Kidney glomerular epithelial cell (primary cell): ENCODE results near the gene PSMD5.

Experiments used
- DNase-seq: peaks from one replicate; lab custom pipeline; 2025; lab: John Stamatoyannopoulos, UW

The PSMD5 gene

GRCh38 chr9:120842685-120843485 is at the start of gene PSMD5:
Gene PSMD5, minus strand, starts transcription at chr9:120842922. Its CDS starts 13 bp downstream, at chr9:120842909.
- DNase-seq: peak; percentile 97

DNA sequence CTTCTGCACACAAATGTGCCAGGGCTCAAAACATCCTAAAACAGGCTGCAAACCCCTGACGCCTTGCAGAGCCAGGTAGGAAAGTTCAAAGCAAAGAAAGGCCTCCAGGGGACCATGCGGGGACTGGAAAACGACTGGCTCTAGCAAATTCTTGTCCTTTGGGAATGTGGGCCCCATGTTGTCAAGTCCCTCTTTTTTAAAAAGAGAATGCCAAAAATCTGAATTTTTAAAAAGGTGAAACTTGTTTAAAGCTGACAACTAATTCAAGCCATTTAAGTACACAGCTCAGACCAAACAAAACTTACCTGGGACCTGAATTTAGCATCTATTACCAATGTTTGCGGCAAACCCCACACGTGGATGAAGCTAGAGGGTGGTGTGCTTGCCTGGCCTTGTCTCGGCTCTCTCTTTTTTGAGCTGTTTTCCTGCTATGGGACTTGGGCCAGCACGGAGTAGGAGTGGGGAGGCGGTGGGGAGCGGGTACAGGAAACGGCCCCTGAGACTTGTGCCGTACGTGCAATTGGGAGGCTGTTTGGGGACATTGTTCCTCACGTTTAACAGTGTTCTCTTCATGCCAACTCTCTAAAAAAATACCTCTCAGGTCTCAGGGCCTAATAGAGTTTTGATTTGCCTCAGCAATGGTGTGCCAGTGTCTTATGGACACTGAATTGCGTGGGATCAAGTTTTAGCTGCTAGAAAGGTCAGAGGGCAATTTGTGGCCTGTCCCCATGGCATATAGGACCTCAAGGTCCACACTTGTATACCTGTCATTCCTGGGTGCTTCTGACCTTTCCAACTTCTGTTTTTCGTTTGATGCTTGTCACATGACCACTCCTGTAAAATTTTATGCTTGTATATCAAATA is 49.4 kb upstream of the PSMD5 start:
- no peak for DNase-seq

DNA sequence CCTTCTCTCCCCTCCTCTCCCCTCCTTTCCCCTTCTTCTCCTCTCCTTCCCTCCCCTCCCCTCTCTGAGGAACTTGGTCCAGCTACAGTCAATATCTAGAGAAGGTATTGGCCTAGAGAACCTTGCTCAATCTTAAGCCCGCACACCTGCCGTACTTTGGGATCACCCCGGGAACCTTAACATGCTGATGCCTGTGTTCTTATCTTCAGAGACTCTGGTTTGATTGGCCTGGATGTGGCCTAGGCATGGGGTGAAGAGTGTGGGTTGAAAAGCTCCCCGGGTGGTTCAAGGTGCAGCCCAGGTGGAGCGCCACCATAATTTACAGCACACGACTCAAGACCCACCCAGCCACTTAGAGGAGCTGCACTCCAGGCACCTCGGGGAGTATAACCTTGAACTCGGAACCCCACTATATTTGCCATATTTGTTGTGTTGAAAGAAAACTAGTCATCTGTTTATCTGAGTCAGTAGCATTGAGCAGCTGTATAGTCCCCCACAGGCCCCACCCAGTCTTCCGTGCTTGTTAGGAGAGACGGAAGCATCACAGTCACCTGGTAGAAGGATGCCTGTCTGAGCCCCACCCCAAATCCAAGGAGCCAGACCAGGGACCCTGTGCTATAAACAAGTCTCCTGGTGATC is 48.6 kb upstream of the PSMD5 start:
- DNase-seq: no peak

DNA sequence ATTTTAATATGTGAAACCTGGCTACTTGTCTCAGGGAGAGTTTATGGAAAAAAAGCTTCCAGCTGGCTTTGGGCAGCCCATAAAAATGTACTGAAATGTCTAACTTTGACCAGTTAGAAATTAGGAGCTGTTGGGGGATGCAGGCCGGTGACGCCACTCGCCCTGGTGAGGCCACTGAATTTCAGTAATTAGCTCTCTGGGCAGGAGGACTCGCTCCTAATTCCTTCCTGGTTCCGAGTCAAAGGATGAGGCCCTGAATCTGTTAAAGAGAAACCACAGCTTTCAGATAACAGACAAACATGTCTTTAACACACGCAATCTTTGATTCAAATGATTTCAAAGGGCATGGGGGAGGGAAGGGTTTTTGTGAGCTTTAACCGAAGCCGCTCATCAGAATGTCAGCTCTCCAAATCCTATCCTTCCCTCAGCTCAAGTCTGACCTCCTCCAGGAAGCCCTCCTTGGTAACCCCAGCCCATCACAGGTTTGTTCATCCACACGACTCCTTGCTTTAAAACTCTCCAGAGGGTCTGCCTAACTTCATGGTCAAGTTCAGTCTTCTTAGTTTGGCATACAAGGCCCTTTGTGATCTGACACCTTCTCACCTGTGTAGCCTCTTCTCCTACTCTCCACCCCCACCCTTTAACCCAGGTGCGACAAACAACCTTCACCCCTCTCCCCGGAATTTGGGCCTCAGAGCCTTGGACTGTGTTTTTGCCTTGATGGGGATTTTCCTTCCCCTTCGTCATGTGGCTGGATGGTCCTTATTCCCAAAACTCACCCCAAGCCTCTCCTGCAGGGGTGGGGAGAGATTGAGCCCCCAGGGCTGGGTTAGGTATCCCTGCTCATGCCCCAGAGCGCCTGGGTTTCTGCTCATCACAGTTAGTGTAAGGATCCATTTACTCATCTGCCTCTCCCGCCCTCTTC is 47.9 kb upstream of the PSMD5 start:
- no peak for DNase-seq

DNA sequence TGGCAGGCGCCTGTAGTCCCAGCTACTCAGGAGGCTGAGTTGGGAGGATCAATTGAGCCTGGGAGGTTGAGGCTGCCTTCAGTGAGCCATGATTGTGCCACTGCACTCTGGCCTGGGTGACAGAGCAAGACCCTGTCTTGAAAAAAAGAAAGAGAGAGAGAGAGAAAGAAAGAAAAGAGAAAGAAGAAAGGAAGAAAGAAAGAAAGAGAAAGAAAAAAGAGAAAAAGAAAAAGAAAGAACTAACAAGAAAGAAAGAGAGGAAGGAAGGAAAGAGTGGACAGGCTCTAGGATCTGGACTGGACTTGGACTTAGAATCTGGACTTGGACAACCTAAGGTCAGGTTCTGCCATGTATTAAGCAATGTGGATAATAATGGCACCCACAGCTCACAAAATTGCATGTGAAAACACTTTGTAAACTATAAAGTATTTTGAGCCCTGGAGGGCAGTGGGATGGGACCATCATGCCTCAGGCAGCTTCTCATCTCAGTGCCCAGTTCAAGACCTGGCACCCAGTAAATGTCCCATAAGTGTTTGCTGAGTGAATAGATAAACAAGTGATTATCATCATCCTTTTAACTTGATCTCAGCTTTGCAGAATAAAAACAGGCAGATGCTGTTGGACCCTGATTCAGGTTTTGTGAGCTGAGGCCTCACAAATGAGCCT is 47.0 kb upstream of the PSMD5 start:
- DNase-seq: no peak

- DNase-seq: no peak
These were observed 45.9 kb upstream of the PSMD5 start for GRCh38 chr9:120888626-120889025.

GRCh38 chr9:120886490-120886967 is 43.8 kb upstream of the PSMD5 start:
- DNase-seq: peak; percentile 65

DNA sequence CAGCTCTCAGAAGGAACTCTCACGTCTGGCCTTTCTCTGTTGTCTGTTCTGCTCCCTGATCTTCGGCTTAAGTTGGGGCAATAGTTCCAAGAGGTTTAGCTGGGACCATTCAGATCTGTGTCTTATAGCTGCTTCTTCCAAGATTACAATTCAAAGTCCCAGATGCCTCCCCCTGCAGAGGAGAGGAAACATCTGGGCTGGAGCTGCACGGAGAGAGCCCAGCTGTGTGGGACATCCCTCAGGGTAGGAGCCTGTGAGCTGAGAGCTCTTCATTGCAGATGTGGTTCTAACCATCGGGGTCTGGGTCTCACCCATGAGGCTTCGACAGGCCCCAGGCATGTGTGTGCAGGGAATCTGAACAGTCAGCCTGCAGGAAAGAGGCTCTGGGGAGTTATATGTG is 43.2 kb upstream of the PSMD5 start:
- DNase-seq: no peak

DNA sequence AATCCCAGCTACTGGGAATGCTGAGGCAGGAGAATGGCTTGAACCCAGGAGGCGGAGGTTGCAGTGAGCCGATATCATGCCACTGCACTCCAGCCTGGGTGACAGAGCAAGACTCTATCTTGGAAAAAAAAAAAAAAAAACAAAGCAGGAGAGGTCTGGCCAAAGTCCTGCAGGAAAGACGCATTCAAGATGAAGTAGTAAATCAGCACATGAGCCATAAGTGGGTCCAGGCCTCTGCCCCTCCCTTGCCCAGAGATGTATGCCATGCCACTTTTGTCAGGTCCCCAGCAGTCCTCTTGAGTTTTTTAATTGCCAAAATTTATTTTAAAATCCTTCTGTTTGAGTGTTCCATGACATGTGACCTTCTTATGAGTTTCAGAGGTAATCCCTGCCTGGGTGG is 42.7 kb upstream of the PSMD5 start:
- no peak for DNase-seq

- no peak for DNase-seq
These were observed 40.9 kb upstream of the PSMD5 start for GRCh38 chr9:120883608-120883996.

DNA sequence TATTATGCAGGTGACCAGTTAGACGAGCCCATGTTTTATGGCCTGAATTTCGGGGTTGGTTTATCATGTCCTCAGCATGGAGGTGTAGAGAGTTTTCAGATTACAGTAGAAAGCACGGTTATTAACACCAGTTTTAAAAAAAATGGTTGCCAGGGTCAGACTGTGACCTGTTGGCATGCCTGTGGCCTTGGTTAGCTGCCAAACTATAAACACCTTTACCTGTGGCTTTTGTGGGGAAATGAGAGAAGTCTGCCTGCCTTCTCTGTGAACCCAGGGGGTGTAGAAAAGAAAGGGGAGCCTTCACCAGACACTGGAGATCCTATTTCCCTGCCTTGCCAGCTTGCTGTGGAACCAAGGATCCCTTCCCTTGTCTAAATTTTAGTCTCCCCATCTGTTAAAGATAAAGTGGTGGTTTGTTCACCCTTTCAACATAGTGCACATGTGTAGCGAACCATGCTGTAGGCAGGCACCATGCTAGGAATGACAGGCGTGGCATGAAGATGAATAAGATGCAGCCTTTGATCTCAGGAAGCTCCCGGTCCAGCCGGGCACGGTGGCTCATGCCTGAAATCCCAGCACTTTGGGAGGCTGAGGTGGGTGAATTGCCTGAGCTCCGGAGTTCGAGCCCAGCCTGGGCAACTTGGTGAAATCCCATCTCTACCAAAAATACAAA is 40.3 kb upstream of the PSMD5 start:
- DNase-seq: peak; percentile 9

DNA sequence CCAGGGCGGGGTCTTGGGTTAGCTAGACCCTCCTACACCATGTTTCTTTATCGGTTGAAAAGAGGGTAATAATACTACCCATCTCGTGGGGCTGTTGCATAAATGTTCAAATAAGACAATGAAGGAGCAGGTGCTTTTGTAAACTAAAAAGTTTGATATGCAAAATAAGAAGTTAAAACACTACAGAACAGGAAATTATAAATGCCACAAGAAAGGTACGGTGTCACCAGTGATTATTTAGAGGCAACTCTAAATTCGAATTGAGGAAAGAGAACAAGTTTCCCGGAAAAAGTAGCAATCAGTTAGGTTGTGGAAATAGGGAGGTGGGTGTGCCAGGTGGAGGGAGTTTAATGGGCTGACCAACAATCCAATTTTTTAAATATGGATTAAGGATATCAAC is 36.7 kb upstream of the PSMD5 start:
- no peak for DNase-seq

GRCh38 chr9:120878188-120879130 is 35.7 kb upstream of the PSMD5 start:
- no peak for DNase-seq

- peak; percentile 24 for DNase-seq
These were observed 34.7 kb upstream of the PSMD5 start for GRCh38 chr9:120877276-120878034.

- DNase-seq: no peak
These were observed 34.1 kb upstream of the PSMD5 start, which contains the start of gene PHF19 for GRCh38 chr9:120876842-120877240. Gene PHF19, minus strand, starts transcription at chr9:120877188. Its CDS starts 2,447 bp downstream, at chr9:120874741.

DNA sequence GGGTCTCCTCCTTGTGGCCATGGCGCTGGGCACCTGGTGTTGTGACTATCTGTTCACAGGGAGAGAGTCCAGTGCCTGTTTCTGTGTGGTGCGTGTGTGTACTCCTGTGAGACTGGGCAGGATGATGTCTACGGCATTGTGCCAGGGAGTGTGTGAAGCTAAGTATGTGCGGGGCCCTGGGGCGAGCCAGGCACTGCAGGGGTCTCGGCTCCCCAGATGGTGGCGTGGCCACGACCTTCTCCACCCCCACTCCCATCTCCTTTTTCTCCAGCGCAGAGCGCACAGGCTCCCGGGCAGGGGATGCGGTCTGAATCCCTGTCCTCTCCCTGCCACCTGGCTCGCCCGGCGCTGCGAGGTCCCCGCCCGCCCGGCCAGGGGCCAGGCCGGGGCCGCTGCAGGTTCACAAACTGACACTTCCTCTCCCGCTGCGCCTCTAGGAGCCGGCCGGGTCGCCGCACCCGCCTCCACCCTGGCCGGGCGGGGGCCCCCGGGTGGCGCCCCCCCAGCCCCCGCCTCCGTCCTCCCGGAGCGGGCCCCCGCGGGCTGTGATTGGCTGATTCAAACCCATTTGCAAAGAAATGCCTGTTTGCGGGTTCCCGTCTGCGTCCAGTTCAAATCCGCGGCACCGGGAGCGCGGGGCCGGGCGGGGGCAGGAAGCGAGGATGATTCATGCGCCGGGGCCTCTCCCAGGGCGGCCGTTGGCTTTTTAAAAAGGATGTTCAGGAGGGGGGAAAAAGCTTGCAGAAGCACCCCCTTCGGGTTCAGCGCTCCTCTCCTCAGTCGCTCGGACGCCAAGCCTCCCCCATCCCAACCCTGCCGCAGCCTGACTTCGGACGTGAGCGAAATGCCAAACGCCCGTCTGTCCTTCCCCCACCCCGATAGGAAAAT is 33.5 kb upstream of the PSMD5 start:
- DNase-seq: peak; percentile 50

- no peak for DNase-seq
These were observed 32.9 kb upstream of the PSMD5 start for GRCh38 chr9:120875643-120875953.
